GM20431 (cell line): ENCODE measurements around the gene RPL27A.

ENCODE experiments used
- in situ Hi-C: fragments of 300-500 bp; cut with MseI, MboI; formaldehyde crosslinking; loops from one replicate; pipeline ENCODE4 v1.15.0; 2020; ENCODE audit warnings: low sequenced_read_pairs; ENCODE audit not compliant: unreplicated experiment

The RPL27A gene

DNA sequence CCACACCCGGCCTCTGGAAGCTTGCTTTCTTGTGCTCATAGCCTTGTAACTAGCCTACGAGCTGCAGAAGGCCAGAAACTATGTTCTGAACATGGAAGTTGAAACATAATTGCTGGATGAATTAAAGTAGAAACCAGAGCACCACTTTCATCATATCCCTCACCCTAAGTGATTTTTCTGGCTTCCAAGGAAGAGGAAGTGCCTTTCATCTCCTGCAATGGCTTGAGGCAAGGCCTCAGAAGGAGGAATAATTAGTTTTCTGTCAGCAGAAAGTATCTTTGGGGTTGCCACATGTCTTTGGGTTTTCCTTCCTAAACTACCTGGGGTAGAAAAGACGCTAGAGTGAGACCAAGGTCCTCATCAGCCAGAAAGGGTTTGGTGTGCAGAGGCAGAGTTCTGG is 14.5 kb downstream of the RPL27A start:
- in situ Hi-C loops: no loop called here

DNA sequence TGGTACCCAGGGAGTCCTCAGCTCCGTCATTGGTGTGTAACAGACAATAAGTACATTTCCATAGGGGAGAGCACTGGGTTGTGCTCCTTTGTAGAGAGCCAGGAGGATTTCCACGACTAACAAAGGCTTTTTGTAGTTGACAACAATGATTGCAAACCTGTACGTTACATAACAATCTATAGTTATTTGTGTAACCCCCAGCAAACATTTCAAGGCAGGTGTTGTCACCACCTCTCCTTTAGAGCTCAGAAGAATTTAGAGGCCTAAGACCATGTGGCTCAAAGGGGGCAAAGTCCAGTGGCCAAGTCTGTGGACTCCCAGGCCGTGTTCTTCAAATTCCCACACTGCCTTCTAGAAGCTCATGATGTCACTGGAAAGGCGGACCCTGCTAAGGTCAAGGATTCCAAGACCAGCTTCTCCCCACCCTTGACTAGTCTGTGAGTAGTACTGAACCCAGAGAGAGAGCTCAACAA is 15.8 kb downstream of the RPL27A start:
- in situ Hi-C loops: no loop called here

DNA sequence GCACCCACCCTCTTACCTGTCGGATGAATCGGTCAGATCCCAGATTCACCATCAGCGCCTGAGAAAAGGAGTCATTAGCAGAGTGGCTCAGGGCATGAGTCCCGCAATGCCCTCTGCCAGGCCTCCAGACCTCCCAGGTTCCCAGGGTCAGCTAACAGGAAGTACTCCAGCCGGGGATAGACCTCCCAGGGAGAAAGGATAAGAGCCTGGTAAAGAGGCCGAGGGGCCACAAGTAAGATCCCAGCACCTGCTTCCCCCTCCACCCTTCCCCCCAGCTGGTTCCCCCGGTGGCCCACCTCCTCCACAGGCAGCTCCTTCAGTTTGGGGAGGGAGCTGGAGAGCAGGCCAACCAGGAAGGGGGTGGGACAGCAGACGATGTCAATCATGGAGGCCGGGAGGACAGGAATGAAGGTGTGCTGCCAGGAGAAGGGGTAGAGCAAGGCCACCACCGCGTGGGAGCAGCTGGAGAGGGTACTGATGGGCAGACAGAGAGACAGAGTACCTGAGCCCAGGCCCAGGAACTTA is 16.4 kb downstream of the RPL27A start:
- in situ Hi-C loops: no loop called here

DNA sequence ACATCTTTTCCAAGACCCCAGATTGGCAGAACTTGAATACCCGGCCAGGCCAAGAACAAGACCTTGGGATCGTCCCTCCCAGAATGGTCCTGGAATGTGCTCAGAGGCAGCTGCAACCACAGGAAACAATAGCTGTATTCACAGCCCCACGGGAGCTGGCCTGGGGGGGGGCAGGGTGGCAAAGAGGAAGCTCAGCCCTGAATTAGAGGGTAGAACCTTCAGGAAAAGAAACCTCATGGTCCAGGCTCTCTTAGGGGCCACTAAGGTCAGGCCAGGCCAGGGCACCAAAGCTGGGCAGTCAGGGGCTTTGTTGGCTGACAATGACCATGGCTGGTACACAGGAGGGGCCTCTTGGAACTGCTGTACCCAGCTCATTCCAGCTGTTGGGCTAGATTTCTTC is 17.3 kb downstream of the RPL27A start:
- in situ Hi-C loops: no loop called here

DNA sequence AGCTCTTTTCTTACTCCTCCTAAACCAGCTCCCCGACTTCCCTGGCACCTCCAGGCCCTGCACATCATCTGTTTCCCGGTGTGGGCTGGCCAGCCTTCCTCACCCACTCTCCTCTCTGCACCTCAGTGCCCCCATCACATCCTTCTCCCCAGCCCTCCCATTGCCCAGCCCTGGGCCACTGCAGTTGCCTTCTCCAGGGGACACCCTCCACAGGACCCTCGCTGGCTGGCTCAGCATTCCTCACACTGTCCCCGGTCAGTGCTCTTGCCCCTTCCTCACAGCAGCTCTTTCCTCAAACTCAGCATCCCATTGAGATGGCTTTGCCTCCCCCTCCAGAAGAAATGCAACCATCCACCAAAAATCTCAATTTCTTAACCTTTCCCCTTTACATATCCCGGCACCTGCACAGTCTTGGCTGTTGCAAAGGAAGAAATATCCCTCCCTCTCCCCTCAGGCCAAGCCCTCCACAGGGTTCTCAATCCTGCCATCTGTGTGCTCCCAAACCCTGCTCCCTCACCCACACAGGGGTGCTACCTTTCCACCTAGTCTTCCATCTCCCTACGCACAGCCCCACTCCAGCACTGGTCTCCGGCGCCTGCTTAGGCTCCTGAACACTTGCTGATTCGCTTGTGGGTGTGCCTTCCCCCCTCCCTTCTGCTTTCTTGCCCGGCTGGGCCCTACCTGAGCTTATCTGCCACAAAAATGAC is 19.5 kb downstream of the RPL27A start:
- in situ Hi-C loops: no loop called here

DNA sequence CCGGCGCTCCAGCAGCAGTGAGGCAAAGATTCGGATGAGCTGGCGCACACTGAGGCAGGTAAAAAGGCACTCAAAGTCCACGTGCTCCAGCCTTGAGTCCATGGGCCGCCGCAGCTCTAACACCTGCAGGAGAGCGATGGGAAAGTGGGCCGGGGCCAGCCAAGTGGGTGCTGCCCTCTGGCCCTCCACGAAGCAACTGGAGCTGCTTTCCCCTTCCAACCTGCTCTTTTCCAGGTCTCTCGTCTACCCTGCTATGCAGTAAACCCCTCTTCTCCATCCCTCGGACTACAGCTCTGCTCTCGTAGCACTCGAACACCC is 20.0 kb downstream of the RPL27A start:
- in situ Hi-C loops: no loop called here

DNA sequence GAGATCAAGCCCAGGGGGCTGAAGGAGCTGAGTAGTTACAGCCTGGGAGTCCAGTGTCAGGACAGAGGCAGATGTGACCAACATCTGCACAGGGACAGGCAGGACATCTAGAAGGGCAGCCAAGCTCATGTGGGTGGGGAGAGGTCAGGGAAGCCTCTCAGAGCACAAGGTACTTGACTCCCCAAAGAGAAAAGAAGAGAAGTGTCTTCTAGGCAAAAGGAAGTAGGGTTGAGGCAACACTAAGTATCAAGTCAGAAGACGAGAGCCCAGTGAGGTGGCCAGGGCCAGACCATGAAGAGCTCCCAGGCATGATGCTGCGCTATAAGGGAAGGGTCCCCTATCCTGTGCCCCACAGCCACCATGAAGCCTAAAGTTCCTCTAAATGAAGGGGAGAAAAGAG is 21.5 kb downstream of the RPL27A start:
- in situ Hi-C loops: no loop called here

DNA sequence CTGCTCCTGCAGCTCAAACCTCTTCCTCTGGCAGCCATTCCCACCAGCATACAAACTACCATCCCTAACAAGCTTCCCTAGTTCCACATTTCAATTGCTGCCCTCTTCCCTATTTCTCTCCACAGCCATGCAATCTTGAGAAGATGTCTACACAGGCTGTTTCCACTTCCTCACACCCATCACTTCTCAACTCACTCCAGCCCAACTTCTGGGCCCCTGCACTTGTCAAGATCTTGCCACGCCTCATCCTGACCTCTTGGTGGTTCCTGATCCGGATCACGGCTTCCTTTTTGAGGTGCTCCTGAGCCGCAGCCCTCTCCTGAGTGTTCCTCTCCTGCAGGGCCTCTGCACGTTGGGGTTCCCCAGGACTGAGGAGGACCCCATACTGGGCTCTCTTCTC is 22.6 kb downstream of the RPL27A start:
- in situ Hi-C loops: no loop called here

DNA sequence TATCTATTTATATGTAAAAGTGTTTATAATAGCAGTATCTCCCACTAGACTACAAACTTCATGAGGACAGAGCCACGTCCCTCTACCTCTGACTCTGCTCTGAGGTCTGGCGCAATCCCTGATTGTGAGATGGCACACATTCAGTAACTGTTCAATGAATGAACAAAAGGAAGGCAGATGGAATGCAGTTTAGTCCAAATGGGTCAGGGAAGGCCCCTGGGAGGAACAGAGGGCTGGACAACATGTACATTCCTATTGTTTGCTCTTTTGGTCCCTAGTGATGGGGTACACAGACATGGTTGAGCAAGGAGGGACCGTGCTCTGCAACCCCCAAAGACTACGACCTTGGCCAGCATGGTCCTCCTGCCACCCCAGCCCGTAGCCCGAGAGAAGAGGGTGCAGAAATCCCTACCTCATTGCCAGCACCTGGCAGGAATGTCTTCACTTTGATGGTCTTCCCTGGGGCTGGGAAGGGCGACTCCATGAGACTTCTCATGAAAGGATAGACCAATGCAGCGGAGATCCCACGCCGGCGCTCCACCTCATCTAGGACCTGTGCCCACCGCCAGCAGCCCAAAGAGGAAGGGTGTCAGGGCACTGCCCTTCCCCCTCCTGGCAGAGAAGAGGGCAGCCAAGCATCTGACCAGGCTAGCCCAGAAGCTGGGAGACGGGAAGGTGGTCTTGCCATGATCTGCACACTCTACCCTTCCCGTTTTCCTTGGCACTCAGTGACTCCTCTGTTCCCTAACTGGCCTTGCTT is 24.3 kb downstream of the RPL27A start:
- in situ Hi-C loops: no loop called here

DNA sequence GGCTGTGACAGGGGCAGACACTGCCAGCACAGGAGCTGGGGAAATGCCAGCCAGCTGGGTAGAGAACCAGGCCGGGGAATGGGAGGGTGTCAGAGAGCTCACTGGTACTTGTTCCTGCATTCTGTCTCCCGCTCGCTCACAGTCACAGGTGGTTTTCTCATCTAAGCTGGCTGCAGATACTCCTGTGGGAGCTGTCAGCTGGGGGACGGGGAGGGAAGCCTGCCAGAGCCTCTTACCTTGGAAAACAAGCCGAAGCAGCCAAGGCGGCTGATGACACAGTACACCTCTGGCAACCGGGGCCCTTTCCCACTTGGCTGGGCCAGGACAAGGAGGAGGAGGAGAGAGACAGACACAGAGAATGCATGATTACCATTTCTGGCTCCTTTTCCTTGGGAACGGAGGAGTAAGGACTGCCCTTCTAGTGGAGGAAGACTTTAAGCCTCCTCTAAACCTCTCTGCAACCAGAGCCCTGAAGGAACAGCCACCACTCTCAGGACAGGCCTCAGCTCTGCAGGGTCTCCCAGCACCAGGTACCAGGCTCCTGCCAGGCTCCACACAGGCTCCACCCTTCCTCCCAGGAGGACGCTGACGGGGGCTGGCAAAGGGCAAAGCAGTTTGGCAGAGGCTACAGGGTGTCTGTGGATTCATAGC is 25.1 kb downstream of the RPL27A start:
- in situ Hi-C loops: no loop called here

DNA sequence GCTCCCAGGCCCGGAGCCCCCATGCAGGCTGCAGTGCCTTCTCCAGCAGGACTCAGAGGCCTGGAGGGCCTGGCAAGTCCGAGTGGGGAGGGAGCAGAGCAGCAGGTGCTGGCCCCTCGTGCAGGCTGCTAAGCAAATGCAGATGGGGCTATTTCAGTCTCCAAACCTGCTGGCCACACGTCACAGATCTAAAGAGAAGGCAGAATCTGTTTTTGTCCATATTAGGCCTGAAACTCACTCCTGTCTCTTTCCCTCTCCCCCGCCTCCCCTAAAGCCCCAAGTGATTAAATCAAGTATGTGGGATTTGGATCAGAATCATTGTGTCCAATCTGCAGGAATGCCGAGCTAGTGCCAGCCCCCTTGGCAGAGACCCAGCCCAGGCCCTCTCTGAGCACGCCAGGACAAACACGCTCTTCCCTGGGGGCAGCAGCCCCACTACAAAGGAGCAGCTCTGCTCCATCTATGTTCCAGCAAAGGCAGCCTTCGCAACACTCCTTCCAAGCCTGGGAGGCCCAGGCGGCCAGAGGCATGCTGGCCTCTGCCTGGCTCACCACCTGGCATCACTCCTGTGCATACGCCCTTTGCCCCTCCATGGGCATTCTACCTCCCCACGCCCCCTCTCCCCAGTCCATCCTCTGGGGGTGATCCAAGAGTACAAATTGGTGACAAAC is 26.5 kb downstream of the RPL27A start:
- in situ Hi-C loops: no loop called here

DNA sequence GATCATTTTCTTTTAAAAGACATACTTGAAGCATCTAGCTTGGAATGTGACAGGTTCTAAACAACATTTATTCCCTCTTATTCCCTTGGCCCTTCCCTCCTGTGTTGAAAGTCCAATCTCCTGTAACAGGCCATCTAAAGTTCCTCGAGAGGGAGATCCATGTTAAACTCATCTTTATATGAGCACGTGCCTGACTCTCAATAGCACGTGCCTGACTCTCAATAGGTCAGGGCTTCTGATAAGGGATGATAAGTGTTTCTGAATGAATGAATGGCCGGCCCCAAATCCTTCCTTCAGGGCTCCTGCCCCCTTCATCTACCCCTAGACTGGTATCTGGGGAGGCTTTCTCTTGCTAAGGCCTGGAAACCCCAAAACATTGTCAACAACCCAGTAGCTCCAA is 27.2 kb downstream of the RPL27A start:
- in situ Hi-C loops: no loop called here

DNA sequence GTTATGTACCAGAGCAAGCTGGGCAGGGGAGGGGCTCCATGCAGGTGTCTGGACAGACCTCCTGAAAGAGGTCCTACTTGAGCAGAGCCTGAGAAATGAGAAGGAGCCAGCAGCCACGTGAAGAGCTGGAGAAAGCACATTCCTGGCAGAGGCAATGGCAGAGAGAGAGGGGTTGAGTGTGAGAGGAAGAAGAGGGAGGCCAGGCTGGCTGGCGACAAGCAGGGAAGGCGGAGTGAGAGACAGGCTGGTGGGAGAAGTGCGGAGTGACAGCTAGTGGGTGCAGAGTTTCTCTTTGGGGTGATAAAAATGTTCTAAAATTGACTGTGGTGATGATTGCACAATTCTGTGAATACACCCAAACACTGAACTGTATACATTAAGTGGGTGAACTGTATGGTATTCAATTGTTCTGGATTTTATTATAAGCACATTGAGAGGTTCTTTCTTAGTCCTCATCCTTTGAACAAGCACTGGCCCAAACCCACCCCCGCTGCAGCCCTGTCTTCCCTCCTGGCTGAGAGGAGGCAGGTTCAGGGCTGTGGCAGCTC is 29.4 kb downstream of the RPL27A start:
- in situ Hi-C loops: no loop called here

DNA sequence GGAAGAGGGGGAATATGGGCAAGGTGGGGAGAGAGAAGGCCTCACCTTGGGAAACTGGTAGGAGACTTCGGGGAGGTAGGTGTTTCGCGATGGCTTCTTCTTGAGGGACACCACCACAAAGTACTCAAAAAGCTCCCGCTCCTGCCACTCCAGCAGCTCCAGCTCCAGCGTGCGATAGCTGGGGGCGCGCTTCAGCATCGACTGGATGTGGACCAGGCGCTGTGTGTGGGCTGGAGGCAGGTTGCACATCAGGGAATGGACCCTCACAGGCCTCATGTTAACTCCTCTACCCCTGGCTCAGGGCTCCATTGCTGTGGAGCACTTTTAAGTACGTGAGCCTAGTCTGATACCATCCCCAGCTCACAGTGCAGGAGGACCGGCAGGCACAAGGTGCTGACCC is 29.9 kb downstream of the RPL27A start:
- in situ Hi-C loops: no loop called here

DNA sequence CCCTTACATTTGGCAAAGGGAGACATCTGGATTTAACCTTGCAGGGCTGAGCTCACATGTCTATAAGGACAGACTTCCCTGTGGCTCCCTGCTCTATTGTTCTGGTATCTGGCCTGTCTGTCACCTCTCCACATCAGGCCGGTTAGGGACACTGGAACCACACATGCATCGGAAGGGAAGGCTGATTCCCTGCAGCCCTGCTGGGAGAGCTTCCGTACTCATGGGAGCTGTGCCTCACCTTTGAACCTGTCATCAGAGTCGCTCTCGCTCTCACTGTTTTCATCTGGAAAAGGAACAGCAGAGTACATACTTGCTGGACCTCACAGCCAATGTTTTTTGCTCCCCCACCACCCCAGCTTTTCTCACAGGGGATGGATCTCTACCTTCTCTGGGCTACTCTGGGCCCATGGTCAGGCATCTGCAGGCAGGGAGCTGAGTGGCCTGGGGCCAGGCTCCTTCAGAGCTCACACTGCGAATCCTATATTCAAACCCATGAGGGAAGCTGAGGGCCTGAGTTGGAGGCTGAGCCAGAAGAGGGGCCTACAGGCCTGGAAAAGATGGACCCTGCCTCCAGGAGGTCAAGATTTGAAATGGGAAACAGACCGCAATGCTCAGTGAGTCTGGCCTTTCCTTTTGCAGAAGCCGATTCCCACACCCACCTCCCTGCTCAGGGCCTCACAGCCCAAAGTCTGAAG is 31.3 kb downstream of the RPL27A start:
- in situ Hi-C loops: no loop called here

DNA sequence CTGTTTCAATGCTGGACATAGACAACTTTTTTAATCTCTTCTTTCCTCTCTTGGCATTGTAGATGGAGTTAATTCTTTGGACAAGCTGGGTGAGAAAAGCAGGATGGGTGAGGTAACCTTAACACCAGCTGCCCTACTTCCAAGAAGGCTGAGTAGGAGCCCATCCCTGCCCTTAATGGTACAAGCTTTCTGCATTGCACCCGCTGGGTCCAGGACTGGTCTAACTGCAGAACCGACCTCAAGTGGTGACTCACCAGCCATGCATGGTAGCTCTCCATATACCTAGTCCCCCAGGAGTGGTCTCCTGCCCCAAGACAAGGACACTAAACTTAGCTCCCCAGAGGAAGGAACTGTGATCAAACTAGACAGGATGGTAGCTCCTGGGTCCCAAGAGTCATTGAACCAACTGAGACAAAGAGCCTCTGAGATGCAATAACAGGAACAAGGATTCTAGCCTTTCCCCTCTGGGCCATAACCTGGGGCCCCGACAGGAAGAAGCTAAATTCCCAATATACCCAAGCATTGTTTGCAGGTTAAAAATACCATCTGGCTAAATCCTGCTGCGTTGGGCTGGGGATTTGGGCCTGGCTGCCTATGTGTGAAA is 32.1 kb downstream of the RPL27A start:
- in situ Hi-C loops: no loop called here

DNA sequence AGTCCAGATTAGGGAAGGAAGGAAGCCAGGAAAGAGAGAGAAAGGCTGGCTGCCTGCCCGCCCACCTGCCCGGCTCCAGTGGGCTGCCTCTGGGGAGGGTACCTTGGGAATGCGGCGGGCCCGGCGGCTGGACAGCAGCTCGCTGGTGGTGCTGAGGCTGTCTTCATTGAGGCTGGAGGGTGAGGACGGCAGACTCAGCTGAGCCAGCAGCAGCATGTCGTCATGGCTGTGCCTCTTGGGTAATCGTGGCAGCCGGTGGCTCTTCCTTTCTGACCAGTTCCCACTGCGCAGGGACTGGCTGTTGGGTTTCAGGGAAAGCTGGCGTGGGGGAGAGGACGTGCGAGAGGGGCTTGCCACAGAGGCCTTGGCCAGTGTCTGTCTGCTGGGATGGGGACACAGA is 32.9 kb downstream of the RPL27A start:
- in situ Hi-C loops: no loop called here

DNA sequence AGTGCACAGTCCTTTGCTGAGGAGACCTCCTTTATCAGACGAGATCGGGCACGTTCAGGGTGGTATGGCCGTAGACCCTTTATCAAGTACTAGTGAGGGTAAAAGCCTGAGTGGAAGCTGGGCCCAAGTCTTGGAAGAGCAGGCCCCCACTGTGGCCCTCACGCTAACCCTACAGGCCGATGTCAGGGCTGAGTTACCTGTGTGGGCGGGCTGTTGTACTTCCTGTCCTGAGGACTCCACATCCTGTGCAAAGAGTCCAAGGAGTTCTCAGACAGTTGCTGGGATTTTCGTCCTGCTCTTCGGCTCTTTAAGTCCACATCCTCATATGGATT is 34.9 kb downstream of the RPL27A start:
- in situ Hi-C loops: no loop called here

DNA sequence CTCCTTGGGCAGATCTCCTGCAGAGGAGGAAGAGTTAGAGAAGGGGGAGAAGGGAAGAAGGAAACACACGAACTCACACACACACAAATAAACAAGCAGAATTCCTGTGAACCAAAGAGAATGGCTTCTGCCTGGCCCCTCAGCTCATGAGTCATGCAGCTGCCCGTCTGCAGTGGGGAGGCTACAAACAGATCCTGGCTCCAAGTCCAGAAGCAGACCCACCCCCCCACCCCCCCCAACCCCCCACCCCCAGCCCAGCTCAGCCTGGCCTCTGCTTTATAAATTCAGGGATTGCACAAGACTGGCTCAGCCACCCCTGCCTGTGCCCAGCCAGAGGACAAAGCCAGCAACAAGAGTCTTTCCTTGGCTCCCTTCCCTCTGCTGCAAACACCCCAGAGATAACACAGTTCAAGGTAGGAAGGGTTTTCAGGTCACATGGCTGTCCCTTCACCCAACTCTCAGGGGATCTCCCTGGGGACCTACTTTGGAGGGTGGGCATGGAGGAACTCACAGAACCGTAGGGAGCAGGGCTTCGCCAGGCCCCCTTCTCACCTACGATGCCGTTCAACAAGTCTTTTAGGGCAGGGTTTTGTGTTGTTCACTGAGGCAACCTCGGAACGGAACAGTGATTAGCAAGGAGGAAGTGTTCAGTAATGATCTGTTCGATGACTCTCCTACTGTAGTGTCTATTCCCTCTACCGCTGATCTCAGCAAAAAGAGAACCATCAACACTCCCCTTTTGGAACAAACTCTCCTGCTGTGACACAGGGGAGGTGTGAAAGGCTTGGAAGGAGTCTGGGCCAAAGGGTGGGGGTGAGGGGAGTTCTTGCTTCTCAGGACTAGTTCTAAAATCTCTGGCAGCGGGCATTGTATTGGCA is 35.5 kb downstream of the RPL27A start:
- in situ Hi-C loops: no loop called here
